ENCODE measurements around the gene MYOM1.

Gene MYOM1

DNA sequence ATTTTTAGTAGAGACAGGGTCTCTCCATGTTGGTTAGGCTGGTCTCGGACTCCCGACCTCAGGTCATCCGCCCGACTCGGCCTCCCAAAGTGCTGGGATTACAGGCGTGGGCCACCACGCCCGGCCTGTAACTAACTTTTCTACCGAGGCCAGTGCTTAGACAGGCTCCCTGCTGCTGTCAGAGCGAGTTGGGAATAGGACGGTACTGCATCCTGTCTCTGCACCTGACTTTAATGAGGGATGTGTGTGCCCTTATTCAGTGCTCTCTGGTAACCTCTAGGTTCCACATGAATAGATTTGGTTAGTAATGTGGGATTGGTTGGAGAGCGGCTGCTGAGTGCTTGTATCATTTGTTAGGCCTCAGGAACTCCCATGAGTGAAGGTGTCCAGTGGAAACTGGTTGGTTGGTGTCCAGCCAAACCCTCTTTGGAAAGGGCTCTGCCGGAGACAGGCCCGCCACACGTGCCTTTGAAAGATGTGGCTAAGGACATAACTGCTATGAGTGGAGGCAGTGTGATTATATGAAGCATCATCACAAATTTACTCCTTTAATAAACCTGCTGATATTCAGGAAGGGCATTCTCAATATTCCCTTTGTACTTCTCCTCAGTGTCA lies 36.6 kb downstream of the MYOM1 start:
- no peak for DNase-seq

DNA sequence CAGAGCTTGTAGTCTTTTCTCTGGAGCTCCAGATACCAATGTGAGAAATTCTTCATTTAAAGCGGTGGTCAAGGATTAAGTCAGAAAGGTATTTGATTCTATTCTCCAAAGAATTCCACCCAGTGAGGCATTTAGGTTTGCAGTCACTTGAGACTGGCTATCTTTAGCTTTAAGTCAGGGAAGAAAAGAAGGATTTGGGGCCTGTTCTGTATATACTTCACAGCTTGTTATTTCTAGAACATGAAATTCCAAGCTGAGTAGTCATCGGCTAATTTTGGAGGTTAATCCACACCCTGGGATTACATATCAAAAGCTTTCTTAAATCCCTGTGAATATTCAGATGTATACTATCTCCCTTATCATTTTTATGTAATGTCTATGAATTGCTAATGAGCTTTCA lies 39.4 kb downstream of the MYOM1 start:
- DNase-seq: no peak

DNA sequence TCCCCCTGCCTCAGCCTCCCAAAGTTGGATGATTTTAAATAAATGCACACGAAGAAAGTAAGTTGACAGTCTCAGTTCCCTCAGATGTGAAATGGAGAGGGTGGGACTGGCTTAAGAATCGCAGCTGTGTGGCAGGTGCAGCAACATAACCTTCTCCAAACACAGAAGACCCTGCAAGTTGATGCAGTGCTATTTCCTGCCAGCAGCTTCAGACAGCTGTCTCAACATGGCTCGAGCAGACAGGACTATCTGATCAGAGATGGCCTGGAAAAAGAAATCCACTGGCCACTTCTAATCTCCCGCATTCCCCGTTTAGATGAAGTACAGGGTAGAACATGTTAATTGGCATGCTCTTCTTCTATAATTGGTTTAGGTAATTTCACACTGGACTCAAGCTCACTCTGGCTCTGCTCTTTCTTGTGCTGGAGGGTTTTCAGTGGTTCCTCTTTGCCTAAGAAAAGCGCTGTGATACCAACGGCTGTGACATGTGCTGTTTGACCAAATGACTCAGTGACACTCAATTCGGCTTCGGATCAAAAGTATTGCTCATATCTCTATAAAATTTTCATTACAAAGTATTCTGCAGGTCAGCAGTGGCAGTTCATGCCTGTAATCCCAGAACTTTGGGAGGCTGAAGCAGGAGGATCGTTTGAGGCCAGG lies 40.2 kb downstream of the MYOM1 start:
- DNase-seq: no peak

DNA sequence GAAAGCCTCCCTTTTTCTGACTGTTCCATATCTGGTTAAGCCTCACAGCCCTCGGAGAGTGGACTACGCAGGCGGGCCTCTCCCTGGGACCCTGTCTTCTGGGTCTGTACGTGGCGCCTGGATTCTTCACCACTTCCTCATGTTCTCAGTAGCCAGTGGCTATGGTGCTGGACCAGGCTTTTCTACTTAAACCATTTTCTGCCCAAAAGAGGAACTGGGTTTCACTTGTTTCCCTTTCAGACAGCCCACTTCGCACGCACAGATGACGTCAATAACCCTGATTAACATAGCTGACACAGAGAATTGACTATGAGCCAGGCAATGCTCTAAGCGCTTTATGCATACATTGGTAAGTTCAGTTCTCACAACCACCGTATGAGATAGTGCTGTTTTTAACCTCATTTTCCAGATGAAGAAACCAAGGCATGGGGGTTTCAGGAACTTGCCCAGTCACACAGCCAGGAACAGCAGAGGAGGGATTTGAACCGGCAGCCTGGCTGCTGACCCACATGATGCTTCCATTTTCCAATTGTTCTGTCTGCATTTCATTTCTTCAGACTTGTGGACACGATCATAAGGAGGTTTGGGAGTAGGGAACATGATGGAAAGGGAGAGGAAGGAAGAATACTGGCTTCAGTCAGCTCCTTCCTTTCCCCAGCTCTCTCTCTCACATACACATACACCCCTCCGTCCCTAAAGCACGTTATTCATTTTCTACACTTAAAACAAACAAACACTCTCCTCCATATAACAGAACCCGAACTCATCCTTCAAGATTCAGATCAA lies 41.7 kb downstream of the MYOM1 start:
- DNase-seq: no peak

DNA sequence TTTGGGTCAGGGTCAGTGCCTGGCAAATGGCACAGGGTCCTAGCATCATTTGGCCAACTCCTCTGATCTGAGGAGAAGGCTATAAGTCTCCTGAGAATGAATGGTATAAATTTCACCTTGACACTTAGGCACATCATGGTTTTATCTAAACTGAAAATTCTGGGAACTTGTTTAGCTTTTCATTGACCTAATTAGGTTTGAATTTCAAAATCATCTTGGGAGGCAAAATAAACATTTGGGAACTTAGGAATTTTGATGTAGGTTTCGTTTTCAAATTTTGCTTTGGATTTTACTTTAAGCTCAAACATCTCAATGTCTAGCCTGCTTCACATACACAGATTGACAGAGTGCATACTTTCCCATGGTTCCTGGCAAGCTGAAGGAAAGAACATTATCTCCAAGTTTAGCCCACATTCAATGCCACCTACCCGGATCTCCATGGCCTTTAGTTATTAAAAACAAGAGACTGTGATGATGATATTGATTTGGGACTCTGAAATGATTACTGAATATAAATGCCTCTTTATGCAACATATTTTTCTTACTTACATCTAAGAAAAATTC lies 44.5 kb downstream of the MYOM1 start:
- DNase-seq: no peak

DNA sequence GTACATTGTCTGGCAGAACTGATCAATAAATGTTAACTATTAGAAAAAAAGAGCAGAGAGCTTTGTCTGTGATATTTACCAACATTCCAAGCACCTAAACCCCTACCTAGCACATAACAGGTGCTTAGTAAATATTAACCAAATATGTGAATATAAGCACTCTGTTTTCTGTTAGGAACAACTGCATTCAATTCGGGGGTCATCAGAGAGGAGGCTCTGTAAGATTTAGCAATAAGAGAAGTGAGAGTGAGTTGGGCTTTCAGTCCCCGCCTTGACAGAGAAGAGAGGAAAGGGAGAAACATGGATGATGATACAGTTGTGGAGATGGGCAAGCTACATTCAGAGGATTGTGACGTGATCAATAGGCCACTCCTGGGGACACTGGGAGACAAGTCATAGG lies 47.7 kb downstream of the MYOM1 start:
- DNase-seq: no peak

DNA sequence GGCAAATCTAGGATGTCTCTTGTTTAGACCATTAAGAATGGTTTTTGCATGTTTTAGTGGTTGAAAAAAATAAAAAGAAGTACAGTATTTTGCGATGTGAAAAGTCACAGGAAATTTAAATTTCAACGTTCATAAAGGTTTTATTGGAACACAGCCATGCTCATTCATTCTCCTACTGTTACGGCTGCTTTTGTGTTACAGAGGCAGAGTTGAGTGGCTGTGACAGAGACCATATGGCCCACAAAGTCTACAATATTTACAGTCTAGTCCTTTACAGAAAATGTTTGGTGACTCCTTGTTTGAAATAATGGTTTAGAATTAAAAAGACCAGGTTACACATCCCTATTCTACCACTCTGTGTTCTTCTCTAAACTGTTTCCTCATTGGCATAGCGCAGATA lies 48.1 kb downstream of the MYOM1 start:
- DNase-seq: no peak

DNA sequence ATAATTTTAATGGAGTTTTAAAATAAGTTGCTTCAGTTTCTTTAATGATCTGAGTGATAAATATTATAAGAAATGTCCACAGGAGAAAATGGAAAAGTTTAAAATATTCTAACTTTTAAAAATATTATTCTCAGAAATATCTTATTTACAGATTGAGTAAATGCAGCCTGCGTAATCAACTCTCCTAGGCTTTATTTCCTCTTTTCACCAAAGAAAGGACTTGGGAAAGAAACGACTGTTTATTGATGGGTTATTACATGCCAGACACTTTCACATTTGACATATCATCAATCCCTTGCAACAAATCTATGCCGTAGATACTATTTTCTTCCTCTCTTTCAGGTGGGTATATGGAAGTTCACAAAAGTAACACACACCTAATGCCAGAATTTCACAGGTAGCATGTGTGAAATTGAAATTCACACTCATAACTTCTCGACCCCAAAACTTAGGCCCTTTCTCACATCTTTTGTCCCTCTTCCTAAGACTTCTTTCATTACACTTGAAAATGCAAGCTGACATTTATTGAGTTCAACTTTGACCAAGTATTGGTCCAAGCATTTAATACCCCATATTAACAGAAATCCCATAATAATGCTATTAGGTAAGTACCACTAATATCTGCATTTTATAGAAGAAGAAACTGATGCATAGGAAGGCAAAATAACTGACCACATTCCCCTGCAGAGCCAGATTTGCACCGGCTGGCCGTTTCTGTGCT lies 49.2 kb downstream of the MYOM1 start:
- no peak for DNase-seq

DNA sequence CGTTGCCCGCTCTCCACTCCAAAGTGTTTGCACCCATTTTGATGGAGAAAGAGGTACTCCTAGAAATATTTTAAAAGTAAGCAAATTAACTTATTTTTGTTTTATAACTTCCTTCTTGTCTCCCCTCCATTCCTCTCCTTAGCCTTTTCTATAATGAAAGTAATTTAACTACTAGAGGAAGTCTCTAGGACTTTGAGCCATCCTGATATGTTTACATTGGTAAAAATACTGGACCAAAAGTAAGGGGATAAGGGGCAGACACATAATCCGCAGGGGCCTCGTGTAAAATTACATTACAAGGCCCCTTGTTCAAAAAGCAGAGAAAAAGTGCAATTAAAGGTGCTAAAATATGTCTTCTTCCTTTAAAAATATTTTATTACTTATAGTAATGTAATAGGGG lies 55.4 kb downstream of the MYOM1 start:
- no peak for DNase-seq

DNA sequence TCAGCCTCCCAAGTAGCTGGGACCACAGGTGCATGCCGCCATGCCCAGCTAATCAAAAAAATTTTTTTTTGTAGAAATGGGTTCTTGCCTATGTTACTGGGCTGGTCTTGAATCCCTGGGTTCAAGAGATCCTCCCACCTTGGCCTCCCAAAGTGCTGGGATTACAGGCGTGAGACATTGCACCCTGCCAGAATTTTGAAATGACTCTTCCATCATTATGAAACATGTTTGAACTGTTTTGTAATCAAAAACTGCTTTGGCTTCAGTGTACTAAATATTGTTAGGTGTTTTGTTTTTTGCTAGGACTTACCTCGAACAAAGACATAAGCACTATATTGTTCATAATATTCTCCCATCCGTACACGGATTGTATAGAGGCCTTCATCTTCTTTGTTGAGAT lies 55.8 kb downstream of the MYOM1 start:
- no peak for DNase-seq

DNA sequence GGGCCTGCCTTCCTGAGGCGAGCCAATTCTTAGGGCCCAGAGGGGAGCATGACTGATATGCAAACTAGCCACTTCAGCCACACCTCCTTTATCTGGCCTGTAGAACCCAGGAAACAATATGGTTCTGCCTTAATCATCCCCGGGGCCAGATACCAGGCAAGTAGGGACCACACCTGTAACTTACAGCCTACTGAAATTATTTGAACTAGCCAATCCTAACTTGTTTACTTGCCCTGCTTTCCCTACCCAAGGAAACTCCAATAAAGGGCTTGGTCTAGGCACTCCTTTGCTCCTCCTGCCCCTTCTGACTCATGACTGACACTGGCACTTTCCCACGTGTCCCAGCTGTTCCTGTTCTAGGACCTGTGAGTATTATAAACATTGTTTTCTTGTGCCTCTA lies 57.6 kb downstream of the MYOM1 start:
- DNase-seq: no peak

DNA sequence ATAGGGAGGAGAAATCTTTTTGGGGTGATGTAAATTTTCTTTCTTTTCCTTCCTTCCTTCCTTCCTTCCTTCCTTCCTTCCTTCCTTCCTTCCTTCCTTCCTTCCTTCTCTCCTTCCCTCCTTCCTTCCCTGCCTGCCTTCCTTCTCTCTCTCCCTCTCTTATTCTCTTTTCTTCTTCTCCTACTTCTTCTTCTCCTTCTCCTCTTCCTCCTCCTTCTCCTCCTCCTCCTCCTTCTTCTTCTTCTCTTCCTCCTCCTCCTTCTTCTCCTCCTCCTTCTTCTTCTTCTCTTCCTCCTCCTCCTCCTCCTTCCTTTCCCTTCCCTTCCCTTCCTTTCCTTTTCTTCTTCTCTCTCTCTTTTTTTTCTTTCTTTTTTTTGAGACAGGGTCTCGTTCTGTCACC lies 59.9 kb downstream of the MYOM1 start:
- DNase-seq: no peak

DNA sequence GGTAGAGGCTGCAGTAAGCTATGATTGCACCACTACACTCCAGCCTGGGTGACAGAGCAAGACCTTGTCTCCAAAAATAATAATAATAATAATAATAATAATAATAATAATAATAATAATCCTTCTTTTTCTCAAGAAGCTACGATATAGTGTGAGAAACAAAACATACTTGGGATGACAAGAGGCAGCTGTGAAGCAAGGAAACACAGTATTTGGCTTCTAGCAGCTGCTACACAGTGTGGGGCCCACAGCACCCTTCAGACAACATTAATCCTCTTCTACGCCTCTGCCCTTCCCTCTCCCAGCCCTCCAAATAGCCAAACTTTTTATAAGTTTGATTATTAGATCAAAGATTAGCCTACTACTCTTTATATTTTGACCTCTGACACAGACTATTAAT lies 62.2 kb downstream of the MYOM1 start:
- no peak for DNase-seq

DNA sequence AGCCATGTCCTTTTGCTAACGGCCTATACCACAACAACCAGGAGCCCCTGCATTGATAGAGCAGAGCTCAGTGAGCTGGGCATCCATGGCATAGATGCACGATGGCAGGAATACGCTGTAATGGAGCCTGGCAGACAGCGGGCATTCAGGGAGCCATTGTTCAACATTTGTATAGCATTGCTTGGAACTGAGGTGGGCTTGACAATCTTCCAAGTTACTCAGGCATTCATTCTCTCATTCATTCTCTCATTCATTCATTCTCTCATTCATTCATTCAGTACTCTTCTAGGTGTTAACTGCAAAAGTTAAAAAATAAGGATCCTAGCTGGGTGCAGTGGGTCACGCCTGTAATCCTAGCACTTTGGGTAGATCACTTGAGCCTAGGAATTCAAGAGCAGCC lies 62.7 kb downstream of the MYOM1 start:
- DNase-seq: no peak

DNA sequence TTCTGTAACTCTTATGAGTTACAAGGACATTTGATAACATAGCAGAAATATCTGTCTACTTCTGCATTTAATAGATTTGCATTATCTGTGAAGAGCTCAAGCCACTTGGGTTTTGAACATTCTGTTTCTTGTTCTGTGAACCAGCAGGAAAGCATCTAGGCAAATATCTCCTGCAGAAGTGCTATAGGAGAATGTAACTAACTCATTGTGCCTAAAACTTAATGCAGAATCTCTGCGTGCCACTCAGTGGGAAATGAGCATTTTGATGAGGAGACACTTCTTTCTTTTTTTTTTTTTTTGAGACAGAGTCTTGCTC lies 63.5 kb downstream of the MYOM1 start:
- no peak for DNase-seq

DNA sequence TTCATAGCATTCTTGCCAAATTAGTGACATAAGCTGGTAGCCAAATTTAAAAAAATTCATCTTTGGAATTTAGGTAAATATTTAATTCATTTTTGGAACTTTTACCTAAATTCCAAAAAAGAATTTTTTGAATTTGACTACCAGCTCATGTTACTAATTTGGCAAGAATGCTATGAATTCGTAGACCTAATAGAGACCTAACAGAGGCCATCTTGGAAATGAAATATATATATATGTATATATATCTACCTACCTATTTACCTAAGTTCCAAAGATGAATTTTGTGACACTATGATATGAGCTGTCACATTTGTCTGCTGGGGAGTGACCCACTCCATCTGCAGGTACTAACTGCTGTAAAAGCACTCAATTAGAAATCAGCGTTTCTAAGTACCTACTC lies 65.6 kb downstream of the MYOM1 start:
- no peak for DNase-seq

DNA sequence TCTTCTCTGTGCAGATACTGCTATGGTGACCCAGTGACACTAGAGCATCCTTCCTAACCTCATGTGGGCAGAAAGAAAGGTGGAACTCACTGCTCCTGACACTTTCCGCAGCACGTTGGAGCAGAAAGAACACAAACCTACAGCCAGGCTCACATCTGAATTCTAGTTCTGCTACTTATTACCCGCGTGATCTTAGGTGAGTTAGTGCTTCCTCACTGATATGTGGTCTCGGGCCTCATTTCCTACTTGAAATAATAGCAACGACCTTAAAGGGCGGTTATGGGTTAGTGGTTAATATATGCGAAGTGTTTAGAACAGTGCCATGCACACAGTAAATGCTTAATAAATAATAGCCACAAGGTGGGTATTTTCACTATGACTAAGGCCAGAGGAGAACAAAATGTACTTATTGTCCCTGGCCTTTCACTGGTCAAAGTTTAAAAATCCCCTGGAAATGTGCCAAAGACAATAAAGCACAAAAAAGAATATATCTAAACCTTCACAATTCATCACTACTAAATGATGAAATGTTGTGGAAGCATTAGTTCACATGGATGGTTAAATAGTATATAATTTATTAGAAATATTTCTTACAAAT lies 66.6 kb downstream of the MYOM1 start:
- no peak for DNase-seq

DNA sequence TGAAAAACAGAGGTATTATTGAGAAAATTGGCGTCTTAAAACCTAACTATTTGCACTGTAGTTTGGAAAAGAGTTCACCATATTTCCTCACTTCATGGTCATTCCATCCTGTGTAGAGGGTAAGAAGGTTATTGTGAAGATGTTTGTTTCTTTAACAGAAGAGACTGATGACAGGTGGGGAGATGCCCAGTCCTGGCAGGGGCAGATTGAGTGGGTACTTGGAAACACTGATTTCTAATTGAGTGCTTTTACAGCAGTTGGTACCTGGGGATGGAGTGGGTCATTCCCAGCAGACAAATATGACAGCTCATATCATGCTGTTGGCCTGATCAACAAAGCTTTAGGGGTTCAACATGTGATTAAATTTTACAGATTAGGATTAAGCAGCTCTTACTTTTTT lies 67.5 kb downstream of the MYOM1 start:
- DNase-seq: no peak

DNA sequence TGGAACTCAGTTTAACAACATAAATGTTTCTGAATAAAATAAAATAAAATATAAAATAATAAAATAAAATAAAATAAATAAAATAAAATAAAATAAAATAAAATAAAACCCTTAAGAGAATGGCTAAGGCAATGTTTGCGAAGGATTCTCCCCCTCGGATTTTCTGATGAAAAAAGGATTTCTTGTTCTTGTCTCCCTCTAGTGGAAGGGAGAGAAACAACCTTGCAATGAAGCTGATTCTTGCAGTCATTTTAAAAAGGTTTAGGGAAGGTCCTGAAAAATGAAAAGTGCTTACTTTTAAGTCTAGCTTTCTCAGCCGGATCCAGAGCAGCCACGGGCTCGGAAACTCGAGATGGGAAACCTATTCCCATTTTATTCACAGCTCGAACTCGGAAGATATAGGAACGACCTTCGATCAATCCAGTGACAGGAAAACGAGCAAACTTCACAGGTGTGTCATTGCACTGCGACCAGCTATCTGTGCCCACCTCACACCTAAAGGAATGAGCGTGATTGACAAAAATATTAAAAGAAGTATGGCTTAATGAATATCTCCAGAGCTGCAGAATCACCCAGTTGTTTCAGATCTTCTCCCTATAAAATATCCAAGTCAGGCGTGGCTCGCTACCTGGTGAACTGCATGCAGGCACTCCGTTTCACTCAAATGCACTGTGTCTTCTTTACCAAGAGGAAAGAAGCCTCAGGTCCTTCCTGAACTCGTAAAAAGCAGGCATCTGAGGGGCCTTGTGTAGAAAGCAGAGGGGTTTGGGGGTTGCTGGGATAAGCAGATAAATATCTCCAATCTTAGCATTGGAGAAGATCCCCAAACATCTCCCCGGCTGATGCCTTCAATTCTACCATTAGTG lies 68.1 kb downstream of the MYOM1 start:
- no peak for DNase-seq

DNA sequence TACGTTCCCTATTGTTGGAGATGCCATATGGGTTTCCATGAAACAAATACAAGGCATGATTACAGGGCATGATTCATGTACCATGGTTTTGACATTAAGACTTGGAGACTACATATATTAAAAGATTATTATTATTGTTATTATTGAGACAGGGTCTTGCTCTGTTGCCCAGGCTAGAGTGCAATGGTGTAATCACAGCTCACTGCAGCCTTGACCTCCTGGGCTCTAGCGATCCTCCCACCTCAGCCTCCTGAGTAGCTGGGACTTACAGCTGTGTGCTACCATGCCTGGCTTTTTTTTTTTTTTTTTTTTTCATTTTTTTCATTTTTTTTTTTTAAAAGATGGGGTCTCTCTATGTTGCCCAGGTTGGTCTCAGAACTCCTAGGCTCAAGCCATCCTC lies 69.1 kb downstream of the MYOM1 start:
- no peak for DNase-seq

DNA sequence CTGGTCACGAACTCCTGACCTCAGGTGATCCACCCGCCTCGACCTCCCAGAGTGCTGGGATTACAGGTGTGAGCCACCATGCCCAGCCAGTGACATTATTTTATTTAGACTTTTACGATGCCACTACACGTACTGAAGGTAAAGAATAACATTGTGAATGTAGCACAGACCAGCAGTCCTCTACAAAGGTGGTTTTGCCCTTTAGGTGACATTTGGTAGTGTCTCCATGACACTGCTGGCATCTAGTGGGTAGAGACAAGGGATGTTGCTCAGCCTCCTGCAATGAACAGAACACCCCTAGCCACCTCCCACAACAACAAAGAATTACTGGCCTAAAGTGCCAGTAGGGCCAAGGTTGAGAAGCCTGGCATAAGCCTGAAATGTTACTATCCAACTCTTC lies 69.5 kb downstream of the MYOM1 start:
- no peak for DNase-seq

DNA sequence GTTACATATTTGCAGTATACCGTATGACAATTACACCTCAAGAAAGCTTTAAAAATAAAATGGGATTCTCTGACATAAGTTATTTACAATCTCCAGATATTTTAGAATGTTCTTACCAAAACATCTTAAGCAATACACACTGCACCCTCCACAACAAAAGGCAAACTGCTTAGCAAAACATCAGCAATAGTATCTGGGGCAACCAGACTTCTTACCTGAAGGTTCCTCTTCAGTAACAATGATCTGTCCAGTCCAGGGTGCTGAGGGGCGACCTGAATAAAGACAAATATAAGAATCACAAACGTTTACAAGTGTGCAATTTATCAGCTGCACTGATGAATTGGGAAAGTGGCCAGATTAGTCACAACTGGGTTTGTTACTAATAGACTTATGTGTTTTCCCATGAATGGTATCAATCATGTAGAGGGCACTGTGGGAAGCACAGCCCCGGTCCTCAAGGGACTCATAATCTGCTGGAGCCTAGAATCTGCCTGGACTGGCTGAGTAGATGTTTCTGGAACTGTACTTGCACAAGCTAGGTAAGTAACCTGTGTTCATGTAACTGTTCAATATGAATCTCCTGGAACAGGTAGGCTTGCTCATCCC lies 70.7 kb downstream of the MYOM1 start:
- no peak for DNase-seq

All from activated CD4-positive, alpha-beta T cell treated with anti-CD3 and anti-CD28 coated beads, Interleukin-2, amount 50 U/mL, for 48 hours (primary cell).